ENCODE measurements around the gene PPP2R3A. TPM values are rescaled to one million over a fixed set of nuclear protein-coding genes. Genes with fewer than 3 reads are reported as not detected.

The PPP2R3A gene
- total and polyA plus RNA-seq, 3 donors from 2014 or later, result 12.2 to 41.7 (median 35.4) TPM

DNA sequence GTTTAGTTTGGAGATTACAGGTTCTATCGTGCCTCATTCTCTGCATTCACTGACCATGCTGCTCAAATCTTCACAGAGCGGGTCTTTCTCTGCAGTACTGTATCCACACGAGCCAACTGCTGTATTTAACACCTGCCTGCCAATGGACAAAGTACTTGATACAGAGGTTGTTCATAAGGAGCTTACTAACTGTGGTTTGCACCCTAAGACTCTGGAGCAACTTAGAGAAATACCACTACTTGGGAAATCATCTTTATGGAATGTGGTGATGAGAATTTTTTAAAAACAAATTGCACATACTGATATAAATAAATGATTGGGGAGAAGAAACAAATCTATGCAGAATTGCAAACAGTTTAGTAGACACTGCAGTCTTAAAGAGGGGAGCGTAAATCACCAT lies 90.0 kb downstream of the PPP2R3A start:
- H3K36me3 ChIP-seq (ENCODE audit: low read depth, missing control alignments), result no peaks in the 10 kb centered on the region
- intact Hi-C loops (cut with DNase I; ENCODE audit: low total_unique reads), result no loop called here

DNA sequence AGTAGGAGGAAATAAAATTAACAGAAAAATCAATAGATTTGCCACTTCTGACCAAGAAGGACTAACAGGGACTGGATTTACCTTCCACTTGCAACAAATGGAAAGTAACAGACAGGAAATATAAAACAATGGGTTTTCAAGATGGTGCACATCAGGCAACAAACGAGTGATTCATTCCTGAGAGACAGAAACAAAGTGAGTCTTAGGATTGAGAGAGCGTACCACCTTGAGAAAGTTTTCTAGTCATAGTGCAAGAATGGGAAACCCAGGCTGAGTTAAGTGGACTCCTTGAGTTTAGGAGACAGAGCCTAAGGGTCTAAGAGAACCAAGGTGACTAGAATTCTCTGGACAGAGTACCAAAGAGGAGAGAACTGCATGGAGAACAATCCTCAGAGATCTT lies 101.7 kb downstream of the PPP2R3A start:
- H3K36me3 ChIP-seq (ENCODE audit: low read depth, missing control alignments), result no peaks in the 10 kb centered on the region
- TF ChIP-seq POLR2A (IDR thresholded peaks at IDR 0.05), result no peak
- TF ChIP-seq, protein P1, sequence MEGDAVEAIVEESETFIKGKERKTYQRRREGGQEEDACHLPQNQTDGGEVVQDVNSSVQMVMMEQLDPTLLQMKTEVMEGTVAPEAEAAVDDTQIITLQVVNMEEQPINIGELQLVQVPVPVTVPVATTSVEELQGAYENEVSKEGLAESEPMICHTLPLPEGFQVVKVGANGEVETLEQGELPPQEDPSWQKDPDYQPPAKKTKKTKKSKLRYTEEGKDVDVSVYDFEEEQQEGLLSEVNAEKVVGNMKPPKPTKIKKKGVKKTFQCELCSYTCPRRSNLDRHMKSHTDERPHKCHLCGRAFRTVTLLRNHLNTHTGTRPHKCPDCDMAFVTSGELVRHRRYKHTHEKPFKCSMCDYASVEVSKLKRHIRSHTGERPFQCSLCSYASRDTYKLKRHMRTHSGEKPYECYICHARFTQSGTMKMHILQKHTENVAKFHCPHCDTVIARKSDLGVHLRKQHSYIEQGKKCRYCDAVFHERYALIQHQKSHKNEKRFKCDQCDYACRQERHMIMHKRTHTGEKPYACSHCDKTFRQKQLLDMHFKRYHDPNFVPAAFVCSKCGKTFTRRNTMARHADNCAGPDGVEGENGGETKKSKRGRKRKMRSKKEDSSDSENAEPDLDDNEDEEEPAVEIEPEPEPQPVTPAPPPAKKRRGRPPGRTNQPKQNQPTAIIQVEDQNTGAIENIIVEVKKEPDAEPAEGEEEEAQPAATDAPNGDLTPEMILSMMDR (IDR thresholded peaks at IDR 0.05), result no peak
- peaks cover 16% of the 10 kb centered on the region for H3K4me1 ChIP-seq
- H3K4me3 ChIP-seq, result no peak overlapping the region
- no peaks in the 10 kb centered on the region for H3K9me3 ChIP-seq
- H3K27ac ChIP-seq, result no peak overlapping the region
- intact Hi-C loops (cut with DNase I; ENCODE audit: low total_unique reads), result no loop called here
- H3K27me3 ChIP-seq, result no peaks in the 10 kb centered on the region
- no peak for DNase-seq
- WGBS, 2 donors, result 83 to 92% methylated on average over 2 of the region's 2 CpGs

More for the DNA sequence above, 90.0 kb downstream of the PPP2R3A start:
- no peaks in the 10 kb centered on the region for H3K27me3 ChIP-seq
- no peak overlapping the region for H3K27ac ChIP-seq
- DNase-seq, result no peak
- no peak for TF ChIP-seq POLR2A (IDR thresholded peaks at IDR 0.05)
- TF ChIP-seq, protein P1 (IDR thresholded peaks at IDR 0.05), result no peak
- H3K4me1 ChIP-seq, result no peaks in the 10 kb centered on the region
- H3K4me3 ChIP-seq, result no peak overlapping the region
- no peaks in the 10 kb centered on the region for H3K9me3 ChIP-seq
- 84 to 88% methylated on average over 4 of the region's 4 CpGs for WGBS, 2 donors

DNA sequence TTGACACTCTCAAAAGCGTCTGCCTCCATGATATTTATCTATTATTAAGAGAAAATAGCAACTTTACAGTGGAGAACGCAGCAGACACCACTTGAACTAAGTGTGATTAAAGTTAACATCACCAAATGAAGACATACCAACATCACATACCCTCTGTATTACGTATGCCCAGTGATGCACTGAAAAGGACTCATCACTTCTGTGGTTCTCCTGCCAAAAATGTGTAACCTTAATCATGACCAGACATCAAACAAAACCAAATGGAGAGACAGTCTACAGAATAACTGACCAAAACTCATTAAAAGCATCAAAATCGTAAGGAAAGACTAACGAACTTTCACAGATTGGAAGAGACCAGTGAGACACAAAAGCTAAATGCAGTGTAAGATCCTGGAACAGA lies 103.2 kb downstream of the PPP2R3A start:
- intact Hi-C loops (cut with DNase I; ENCODE audit: low total_unique reads), result no loop called here
- H3K27ac ChIP-seq, result no peak overlapping the region
- no peak overlapping the region for H3K4me3 ChIP-seq

DNA sequence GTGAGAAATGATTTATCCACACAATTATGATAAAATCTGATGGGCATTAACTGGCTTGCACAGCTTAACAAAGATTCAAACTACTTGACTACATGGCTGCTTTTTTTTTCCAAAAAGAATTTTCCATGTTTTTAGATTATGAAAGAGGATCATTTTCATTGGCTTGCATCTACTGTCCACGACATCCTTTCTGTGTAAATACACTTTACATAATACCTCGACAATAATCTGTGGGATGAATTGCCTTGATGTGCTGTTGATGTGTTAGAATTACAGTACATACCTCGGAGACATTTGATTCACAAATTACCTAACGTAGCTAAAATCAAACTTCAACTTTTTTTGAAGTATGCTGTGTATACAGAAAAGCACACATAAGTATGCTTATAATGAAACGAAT lies 104.4 kb downstream of the PPP2R3A start:
- H3K36me3 ChIP-seq (ENCODE audit: low read depth, missing control alignments), result no peaks in the 10 kb centered on the region

More for the DNA sequence above, 103.2 kb downstream of the PPP2R3A start:
- H3K27me3 ChIP-seq, result no peaks in the 10 kb centered on the region
- 82 to 93% methylated on average over 5 of the region's 5 CpGs for WGBS, 2 donors
- no peaks in the 10 kb centered on the region for H3K36me3 ChIP-seq (ENCODE audit: low read depth, missing control alignments)
- no peak for DNase-seq
- peaks cover 16% of the 10 kb centered on the region for H3K4me1 ChIP-seq
- H3K9me3 ChIP-seq, result no peaks in the 10 kb centered on the region
- TF ChIP-seq, protein P1 (IDR thresholded peaks at IDR 0.05), result no peak
- TF ChIP-seq POLR2A (IDR thresholded peaks at IDR 0.05), result no peak

More for the DNA sequence above, 104.4 kb downstream of the PPP2R3A start:
- no peak overlapping the region for H3K4me3 ChIP-seq
- no peaks in the 10 kb centered on the region for H3K9me3 ChIP-seq
- intact Hi-C loops (cut with DNase I; ENCODE audit: low total_unique reads), result loop anchor here (10.0 kb wide), 2 partner anchors 125 to 945 kb away; partner anchors contain the start of gene MSL2
- 81 to 83% methylated on average over 5 of the region's 5 CpGs for WGBS, 2 donors
- peak overlapping the region in 1 of 2 donors; percentile 47 for H3K27ac ChIP-seq
- H3K4me1 ChIP-seq, result peaks cover 16% of the 10 kb centered on the region
- no peak for TF ChIP-seq POLR2A (IDR thresholded peaks at IDR 0.05)
- TF ChIP-seq, protein P1 (IDR thresholded peaks at IDR 0.05), result no peak
- DNase-seq, result no peak
- H3K27me3 ChIP-seq, result no peaks in the 10 kb centered on the region
